HCEC 1CT (cell line): Measurements from ENCODE around the gene ALDH1A3.
"Not testable (repeated sequence)": the region's sequence is repeated elsewhere in the genome, so short reads cannot be mapped to it uniquely, and the experiment has no call there.

Experiments used
- DNase-seq: peaks from one replicate; pipeline ENCODE4 v3.0.0-alpha.2; 2017

ALDH1A3 gene

DNA sequence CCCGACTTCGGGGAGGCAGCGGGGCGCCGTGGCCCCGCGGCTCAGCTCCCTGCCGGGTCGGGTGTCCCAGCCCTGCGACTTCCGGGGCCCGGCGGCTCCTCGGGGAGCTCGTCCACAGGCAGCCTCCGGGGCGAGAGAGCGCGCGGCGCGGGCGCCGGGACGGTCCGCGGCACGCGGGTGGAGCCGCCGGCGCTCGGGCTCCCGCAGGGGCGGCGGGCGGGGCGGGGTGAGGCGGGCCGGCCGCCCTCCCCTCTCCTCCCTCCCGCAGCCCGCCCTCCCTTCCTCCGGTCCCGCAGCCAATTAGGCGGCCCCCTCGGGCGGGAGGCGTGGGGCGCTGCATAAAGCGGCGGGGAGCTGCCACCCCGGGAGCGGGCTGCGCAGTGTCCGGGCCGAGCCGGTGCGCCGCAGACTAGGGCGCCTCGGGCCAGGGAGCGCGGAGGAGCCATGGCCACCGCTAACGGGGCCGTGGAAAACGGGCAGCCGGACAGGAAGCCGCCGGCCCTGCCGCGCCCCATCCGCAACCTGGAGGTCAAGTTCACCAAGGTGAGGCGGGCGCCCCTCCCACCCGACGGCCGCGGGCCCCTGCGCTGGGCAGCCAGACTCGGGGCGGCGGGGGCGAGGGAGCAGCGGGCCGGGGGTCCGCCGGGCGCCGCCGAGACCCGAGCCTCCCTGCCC, at the start of gene ALDH1A3:
TSS of gene ALDH1A3 (plus strand) at position 368 of the 675 bp plus-strand sequence. CDS start at position 445, 77 bp downstream.
- peak; percentile 30 for DNase-seq

DNA sequence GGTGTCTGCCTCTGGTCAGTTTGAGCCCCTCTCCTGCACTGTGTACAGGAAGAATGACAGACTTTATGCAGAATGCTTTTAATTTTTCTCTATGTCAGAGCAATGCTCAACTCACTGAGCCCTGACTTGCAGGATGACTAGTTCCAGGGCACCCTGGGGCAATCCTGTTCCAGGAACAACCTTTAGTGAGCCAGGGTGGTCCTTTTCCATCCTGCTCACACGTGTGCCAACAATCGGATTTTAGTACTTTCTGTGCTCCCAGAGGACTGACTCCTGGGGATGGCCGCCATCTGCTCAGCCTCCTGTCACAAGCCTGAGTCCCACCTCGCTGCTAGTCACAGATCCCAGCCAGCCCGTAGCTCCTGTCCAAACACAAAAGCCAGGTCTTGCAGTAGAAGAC, 48.2 kb upstream of the ALDH1A3 start:
- no peak for DNase-seq

DNA sequence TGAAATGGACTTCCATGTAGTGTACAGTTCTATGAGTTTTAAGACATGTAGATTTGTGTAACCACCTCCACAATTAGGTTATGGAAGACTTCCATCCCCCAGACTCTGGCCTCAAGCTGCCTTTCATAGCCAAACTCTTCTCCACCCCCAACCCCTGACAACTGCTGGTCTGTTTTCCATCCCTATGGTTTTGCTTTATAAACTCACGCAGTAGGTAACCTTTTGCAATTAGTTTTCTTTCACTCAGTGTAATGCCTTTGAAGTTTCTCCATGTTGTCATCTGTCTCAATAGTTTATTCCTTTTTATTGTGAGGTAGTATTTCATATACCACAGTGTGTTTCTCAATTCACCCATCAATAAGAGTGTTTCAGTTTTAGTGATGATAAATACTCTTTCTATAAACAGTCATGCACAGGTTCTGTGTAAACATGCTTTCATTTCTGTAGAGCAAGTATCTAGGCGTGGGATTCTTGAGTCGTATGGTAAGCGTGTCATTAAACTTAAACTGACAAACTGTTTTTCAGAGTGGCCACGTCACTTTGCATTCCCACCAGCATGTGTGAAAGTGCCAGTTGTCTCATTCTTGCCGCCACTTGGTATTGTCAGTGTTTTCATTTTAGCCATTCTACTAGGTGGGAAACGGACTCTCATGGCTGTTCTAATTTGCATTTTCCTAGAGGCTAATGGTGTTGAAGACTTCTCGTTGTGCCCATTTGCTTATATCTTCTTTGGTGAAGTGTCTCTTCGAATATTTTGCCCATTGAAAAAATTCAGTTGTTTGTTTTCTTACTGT, 47.3 kb upstream of the ALDH1A3 start:
- DNase-seq = no peak

DNA sequence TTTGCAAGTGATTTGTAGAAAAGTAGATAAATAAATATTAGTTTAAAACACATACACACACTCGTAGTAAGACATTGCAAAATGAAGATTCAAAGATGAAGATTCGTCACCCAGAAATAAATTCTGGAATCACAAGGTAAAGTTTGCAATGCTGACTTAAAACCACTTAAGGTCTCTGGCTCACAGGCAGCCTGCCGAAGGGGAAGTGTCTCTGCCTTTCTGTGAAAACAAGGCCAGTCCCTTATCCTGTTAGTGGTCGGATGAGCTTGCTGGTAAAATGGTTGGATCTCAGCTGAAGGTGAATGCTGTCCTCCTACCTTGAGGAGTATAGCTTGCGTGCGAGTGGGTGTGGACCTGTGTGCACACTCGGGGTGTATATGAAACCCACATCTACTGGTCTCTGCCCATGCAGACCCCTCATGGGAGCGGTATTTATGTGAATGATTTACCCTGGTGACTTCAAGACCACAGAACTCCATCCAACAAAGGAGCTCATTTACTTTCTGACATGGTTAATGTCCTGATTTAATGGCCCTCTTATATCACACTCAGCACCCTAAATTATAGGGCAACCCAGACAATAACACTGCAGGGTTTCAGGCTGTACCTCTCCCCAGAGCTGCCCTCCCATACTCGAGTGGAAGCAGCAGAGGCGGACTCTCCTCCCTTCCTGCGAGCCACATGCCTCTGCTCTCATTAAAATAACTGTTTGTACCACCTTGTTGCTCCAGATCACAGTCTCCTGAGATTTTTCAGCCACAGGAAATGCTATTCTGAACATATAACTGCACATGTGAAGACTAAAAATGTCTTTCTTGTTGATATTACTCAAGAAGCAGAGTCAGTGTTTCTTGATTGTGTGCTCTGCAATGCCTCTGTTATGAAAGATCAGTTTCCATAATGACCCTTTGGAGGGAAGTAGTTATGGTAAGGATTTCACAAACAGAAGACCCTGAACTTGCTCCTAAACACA, 45.9 kb upstream of the ALDH1A3 start:
- DNase-seq = no peak

DNA sequence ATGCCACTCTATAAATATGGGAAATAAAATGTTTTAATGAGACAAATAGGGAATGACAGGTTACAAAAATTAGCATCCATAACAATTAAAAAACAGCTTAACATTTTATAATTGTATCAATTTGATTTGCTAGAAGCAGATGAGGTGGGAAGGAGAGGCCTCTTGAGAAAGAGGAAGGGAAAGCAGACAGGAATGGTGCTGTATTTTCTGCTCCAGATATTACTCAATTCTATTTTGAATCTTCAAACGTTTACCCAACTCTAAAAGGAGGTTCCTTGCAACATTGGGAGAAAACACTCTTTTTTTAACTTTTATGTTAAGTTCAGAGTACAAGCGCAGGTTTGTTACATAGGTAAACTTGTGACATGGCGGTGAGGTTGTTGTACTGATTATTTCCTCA, 44.9 kb upstream of the ALDH1A3 start:
- no peak for DNase-seq

DNA sequence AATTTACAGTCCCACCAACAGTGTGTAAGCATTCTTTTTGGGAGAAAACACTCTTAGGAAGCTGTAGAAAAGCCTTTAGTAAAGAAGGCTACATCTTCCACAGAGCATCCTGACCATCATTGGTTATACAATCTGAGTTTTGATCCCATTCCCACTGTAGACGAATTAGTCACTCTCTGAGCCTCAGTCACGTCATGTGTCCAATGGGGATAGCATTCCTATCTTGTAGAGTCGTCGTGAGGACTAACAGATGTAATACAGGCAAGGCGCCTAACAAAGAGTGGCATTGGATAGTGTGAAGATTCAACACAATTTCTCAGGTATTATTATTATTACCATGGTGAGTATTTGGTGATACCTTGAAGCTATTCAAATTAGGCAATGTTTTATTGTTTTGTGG, 44.0 kb upstream of the ALDH1A3 start:
- no peak for DNase-seq

DNA sequence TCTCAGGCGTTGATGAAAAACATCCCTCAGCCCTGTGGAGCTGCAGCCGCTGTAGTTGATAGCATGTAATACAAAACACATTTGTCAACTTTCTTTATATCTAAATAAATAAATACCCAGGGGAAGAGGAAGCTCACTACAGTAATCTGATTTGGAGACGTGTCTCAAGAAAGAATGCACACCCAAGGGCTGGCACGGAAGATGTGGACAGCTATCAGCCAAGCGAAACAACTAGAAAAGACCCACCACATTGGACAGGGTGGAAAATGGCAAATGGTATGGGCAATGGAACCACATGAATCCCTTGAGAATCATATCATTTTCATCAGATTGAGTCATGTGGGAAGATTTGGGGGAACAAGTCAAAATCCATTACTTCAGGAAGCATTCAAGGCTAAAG, 43.1 kb upstream of the ALDH1A3 start:
- no peak for DNase-seq

DNA sequence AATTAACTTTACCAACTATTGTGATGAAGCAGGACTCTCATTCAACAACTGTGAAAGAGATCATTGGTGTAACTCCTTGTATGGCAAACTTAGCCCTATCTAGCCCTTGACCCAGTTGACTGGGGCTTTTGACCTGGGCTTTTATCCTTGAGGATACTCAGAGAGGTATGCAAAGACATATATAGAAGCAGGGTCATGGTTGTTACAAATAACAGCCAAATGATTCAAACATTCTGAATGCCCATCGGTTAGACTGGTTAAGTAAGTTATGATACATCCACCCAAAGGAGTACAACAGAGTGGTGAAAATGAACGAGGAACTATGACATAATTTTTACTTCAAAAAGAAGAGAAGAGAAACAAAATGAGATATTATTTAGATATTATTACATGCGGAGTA, 38.2 kb upstream of the ALDH1A3 start:
- no peak for DNase-seq

DNA sequence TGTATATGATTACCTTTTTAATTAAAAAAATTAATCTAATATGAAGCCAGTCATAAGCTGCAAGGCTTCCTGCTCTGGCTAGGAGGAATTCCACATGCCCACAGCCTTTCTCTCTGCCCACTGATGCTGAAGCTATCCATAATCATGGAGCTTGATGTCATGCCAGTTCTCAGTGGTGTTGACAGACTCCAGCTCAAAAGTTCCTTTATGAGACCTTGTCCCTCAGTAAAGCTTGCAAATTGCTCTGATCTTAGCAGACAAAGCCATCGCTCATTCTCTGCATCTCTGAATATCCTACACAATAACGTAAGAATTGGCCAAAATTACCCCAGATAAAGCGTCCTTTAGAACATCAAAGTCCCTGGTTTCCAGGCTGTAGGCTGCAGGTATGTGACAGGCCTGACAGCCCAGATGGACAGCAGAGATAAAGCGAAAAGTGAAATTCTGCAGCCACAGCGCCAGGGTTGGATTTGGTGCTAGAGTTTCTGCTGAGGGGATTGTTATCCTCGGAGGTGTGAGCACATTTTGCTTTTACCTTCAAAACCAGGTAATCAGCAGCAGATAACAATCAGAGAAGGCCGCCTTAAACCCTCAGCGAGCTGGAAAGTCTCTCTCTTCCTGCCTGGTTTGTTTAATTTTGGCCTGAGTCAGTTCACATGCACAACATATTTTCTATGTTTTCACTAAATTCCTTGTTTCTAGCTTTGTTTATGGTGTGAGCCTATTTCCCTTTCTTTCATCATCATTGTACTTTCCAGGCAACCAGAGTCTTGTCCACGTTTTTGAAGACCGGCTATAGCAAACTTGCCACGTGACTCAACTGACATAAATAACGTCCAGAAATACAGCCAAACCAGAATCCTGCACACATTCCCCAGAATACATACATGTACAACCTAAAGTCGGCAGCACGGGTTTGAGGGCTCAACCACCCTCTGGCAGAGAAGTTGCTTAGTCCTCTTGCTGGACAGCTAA, 36.6 kb upstream of the ALDH1A3 start:
- DNase-seq = peak; percentile 48

DNA sequence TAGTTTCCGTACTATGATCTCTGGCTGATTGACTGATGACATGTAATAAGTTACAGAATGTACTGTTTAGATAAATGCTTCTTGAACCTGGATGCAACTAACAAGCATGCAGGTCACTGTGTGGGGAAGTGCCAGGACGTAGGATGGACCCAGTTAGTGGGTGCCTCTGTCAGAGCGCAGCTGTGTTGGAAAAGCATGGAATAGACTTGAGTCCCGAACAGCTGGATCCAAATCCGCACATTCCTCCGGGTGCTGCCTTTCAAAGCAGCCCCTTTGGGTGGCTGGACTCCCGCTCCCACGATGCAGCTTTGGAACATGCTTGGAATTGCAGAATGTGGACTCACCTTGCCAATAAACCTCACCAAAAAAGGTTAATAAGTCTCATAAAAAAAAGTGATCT, 35.5 kb upstream of the ALDH1A3 start:
- DNase-seq = no peak

DNA sequence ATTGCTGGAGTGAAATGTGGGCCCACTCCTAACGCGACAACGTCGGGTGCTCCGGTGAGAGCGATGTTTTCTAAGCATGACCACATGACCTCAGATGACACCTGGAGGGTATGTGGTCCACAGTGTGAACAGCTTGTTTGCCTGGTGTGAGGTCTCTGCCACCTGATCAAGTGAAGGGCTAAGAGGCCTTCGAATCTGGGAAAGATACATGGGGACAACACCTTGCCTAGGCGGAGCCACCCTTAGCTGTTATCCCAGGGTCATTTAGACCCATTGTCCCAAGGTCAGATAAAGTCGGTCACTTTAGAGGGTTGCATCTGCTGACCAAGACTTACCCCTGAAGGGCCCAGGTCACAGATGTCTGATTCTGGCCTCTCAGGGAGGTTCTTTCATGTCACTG, 34.9 kb upstream of the ALDH1A3 start:
- DNase-seq = no peak

DNA sequence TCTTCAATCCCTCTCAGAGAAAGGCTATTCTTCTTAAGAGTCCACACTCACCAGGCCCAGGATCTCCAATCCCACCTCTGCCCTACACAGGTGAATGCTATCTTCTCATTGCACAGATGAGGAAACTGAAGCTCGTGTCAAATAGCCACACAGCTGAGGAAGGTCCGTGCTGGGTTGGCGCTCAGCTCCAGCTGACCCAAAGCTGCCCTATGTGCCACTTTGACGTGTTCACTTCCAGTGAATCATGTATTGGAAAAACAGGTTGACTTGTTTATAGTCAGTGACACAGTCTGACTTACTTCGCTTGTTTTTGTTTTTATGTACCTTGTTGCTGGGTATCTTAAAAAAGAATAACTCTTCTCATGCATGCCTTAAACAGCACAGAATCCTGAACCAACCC, 32.4 kb upstream of the ALDH1A3 start:
- DNase-seq = no peak

DNA sequence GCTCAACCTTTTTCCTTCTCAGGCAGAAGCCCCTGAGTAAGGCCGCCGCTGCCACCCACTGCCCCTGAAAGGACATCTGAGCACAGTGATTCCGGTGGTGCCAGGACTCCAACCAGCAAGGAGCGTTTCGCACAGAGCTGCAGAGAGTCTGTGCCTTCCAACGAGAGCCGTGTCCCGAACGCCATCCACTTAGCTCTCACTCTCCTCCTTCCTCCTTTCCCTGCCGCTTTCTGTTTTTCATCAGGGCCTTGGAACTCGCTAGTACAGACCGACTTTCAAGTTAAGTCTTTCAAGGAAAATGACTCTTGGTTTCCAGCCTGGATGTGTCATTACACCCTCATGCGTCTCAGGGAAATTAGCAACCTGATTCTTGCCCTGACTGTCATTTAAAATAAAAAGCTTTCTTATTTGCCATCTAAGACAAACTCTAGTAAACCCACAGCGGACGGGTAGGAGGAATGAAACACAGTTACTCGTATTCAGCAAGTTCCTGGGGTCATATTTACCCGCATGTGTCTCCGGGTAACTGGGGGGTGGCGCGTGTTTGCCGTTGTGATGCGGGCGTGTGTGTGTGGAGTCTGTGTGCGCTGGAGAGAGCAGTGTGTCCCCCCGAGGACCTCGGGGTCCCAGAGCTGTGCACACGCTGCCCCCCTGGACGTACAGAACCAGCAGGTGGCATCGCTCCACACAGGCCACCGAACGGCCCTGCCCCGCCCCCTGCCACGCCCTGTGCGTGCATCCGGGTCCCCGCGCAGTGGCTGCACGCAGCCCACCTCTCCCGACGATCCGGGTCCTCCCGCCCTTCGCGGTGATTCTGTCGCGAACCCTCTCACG, 30.4 kb upstream of the ALDH1A3 start:
- no peak for DNase-seq

DNA sequence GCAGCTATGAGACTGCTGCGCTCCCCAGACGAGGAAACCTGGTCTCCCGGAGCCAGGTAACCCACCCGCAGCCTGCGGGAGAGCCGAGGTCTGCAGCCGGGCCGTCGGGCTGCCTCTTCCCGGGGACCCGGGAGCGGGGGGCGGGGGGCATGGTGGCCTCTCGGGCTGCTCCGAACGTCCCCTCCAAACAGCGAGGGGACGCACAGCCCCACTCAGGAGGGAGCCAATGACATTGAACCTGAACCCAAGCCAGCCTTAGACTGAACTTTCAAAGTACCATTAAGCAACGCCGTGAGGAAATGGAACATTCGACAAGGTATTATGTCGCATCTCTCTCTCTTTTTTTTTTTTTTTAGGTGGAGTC, 29.8 kb upstream of the ALDH1A3 start:
- no peak for DNase-seq

DNA sequence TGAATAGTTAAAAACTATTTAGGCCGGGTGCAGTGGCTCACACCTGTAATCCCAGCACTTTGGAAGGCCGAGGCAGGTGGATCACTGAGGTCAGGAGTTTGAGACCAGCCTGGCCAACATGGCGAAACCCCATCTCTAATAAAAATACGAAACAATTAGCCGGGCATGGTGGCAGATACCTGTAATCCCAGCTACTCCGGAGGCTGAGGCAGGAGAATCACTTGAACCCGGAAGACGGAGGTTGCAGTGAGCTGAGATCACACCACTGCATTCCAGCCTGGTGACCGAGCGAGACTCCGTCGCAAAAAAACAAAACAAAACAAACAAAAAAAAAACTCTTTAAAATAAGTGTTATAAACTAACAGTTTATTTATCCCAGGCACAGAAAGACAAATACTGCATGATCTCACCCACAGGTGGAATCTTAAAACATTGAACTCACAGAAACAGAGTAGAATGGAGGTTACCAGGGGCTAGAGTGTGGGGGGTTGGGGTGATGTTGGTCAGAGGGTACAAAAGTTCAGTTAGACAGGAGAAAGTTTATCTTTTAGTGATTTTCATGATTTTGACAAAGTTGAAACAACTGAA, 28.1 kb upstream of the ALDH1A3 start:
- not testable (repeated sequence) for DNase-seq

DNA sequence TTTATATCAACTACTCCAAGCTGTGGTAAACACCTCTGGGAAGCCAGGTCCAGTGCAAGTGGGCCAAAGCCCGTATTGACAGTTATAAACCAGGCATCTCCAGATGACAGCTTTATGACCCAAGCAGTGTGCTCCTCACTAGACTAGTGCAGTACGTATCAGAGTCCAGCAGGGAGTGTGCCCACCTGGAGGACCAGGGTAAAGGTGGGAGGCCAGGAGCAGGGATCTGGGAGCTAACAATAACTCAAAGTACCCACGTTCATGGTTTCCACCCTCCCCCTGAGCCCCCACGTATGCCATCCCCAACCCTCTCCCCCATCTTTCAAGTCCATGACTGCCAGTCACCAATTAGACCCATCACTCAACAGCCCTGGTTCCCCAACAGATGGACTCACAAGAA, 27.0 kb upstream of the ALDH1A3 start:
- no peak for DNase-seq

DNA sequence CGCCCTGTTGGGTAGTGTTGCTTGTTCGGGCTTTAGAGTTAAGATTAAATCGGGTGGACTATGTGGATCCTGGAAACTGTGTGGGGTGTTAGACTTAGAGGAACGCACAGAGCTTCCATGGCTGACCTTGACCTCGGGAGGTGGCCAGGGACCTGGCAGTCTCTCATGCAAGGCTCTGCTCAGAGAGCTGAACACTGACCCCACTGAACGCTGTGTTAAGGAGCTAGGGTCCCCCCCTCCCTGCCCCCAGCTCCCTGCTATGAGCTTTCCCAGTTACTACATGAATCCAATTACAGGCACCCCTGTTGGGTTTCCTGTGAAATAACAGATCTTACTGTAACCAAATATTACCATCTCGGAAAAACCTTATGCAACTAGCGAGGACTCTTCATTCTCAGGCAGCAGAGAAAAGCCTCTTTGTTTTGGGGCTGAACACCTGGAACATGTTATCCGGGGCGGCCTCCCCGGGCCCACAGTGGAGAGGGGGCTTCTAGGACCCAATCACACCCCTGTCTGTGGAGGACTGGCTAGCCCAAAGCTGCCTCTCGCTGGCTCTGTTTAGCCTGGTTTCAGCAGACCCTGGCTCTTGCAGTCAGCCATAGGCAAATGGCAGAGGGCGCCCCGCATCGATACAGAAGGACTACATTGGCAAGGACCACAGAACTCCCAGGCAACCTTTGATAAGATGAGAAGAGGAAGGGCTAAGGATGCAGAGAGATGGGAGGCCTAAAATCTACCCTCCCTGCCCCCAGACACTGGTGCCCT, 25.8 kb upstream of the ALDH1A3 start:
- no peak for DNase-seq

DNA sequence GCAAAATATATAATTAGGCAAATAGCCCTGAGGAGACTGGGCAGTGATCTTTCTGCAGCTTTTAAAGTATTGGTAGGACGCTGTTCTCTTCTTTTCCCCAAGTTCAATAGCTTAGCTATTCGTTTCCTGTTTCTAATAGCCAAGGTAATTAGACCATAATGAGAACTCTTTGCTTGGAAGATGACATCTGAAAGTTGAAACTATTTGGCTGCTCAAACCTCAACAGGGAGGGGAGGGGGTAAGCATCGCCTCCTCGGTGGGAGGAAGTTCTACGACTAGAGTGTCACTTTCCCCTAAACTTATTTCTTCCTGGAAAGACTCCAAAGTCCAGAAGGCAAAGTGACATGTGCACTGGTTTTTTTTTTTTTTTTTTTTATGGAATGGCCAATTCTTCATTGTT, 22.8 kb upstream of the ALDH1A3 start:
- no peak for DNase-seq

DNA sequence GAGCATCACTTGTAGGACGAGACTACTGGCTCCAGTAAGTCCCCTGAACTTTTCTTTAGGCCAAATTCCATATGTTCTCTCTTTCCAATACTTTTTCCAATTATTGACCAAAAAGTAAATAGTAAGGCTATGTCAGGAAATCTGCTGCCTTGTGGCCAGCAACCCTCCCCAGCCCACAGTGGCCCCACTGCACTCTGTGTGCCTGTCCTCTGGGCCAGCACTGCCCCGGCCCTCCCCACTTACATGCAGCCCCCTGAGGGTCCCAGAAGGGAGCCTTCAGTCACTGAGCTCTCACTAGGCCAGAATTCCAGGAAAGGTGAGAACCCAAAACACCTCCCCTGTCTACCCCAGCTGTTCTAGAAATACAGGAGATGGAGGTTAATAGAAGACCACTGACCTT, 21.3 kb upstream of the ALDH1A3 start:
- no peak for DNase-seq
